NCI-H1930 (cell line): ENCODE data around the gene PHLPP1.

Source experiments
- DNase-seq, 2 experiments: peaks; one replicate each; lab custom pipeline; 2025; lab: John Stamatoyannopoulos, UW

Gene PHLPP1

GRCh38 chr18:62942578-62942977 is 227.2 kb downstream of the PHLPP1 start:
- DNase-seq = no peak

GRCh38 chr18:62944454-62944853 is 229.1 kb downstream of the PHLPP1 start:
- no peak for DNase-seq

GRCh38 chr18:62948788-62949187 is 233.4 kb downstream of the PHLPP1 start:
- no peak for DNase-seq

- no peak for DNase-seq
Measured at GRCh38 chr18:62950246-62950645, 234.9 kb downstream of the PHLPP1 start.

GRCh38 chr18:62952807-62953206 is 237.5 kb downstream of the PHLPP1 start:
- no peak for DNase-seq

- DNase-seq = no peak
Measured at GRCh38 chr18:62953663-62954062, 238.3 kb downstream of the PHLPP1 start.

GRCh38 chr18:62954366-62954765 is 239.0 kb downstream of the PHLPP1 start:
- no peak for DNase-seq

GRCh38 chr18:62957885-62958472 is 242.6 kb downstream of the PHLPP1 start:
- no peak for DNase-seq

- DNase-seq = no peak
Measured at GRCh38 chr18:62959481-62959880, 244.1 kb downstream of the PHLPP1 start.

- DNase-seq = peak; percentile 76 to 80
Measured at GRCh38 chr18:62963507-62963906, 248.2 kb downstream of the PHLPP1 start.

- no peak for DNase-seq
Measured at GRCh38 chr18:62964432-62964831, 249.1 kb downstream of the PHLPP1 start.

- DNase-seq = no peak
Measured at GRCh38 chr18:62967089-62967488, 251.7 kb downstream of the PHLPP1 start.

- DNase-seq = no peak
Measured at GRCh38 chr18:62973689-62974088, 258.3 kb downstream of the PHLPP1 start.

- DNase-seq = no peak
Measured at GRCh38 chr18:62974388-62974787, 259.0 kb downstream of the PHLPP1 start.

GRCh38 chr18:62974928-62975675 is 259.8 kb downstream of the PHLPP1 start:
- DNase-seq = no peak

- no peak for DNase-seq
Measured at GRCh38 chr18:62975785-62976184, 260.4 kb downstream of the PHLPP1 start.

GRCh38 chr18:62976227-62976626 is 260.9 kb downstream of the PHLPP1 start:
- DNase-seq = no peak

- DNase-seq = no peak
Measured at GRCh38 chr18:62977512-62977911, 262.2 kb downstream of the PHLPP1 start.

GRCh38 chr18:62978251-62979049 is 263.1 kb downstream of the PHLPP1 start:
- DNase-seq = no peak

- DNase-seq = no peak
Measured at GRCh38 chr18:62979176-62979575, 263.8 kb downstream of the PHLPP1 start.

- no peak for DNase-seq
Measured at GRCh38 chr18:62979900-62980299, 264.6 kb downstream of the PHLPP1 start.

GRCh38 chr18:62981566-62981965 is 266.2 kb downstream of the PHLPP1 start:
- no peak for DNase-seq
